ENCODE data around the gene NCBP2.

Gene NCBP2

GRCh38 chr3:196889844-196890708 is 52.3 kb downstream of the NCBP2 start:
- Mint-ChIP-seq H3K27ac (no peak overlapping the region), H3K27me3 (no peaks in the 10 kb centered on the region), H3K36me3 (peaks cover 12% of the 10 kb centered on the region), H3K9me3 (no peaks in the 10 kb centered on the region), H3K4me3 (no peak overlapping the region), H3K4me1 (peaks cover 18% of the 10 kb centered on the region)
- no peak for ATAC-seq

GRCh38 chr3:196886144-196886543 is 56.2 kb downstream of the NCBP2 start:
- peaks cover 33% of the 10 kb centered on the region for H3K4me1 Mint-ChIP-seq
- H3K9me3 Mint-ChIP-seq = no peaks in the 10 kb centered on the region
- H3K27me3 Mint-ChIP-seq = no peaks in the 10 kb centered on the region
- no peak overlapping the region for H3K27ac Mint-ChIP-seq
- peaks cover 10% of the 10 kb centered on the region for H3K36me3 Mint-ChIP-seq
- no peak overlapping the region for H3K4me3 Mint-ChIP-seq
- ATAC-seq = no peak
